ENCODE results near the gene BAZ1A.

BAZ1A gene

GRCh38 chr14:34875031-34875922 lies at the start of gene BAZ1A:
TSS of gene BAZ1A (minus strand) at chr14:34875360. CDS start at chr14:34874604, 756 bp downstream.
- ATAC-seq (peak; percentile 39), DNase-seq (peak; percentile 59)

GRCh38 chr14:34920339-34920738 lies 45.2 kb upstream of the BAZ1A start:
- no peak for DNase-seq
- ATAC-seq = no peak

- ATAC-seq (no peak), DNase-seq (no peak)
Measured at GRCh38 chr14:34913619-34914018, 38.5 kb upstream of the BAZ1A start.

GRCh38 chr14:34912966-34913365 lies 37.8 kb upstream of the BAZ1A start:
- ATAC-seq (no peak), DNase-seq (no peak)

- no peak for ATAC-seq
- no peak for DNase-seq
Measured at GRCh38 chr14:34912182-34912581, 37.0 kb upstream of the BAZ1A start.

GRCh38 chr14:34911209-34912150 lies 36.3 kb upstream of the BAZ1A start:
- no peak for ATAC-seq
- DNase-seq = no peak

GRCh38 chr14:34906287-34906686 lies 31.1 kb upstream of the BAZ1A start:
- ATAC-seq (no peak), DNase-seq (no peak)

GRCh38 chr14:34895277-34895676 lies 20.1 kb upstream of the BAZ1A start:
- no peak for DNase-seq
- ATAC-seq = no peak

- ATAC-seq (no peak), DNase-seq (no peak)
Measured at GRCh38 chr14:34890937-34891336, 15.8 kb upstream of the BAZ1A start.

- ATAC-seq (no peak), DNase-seq (no peak)
Measured at GRCh38 chr14:34888186-34888585, 13.0 kb upstream of the BAZ1A start.

GRCh38 chr14:34883954-34884353 lies 8.8 kb upstream of the BAZ1A start:
- DNase-seq (no peak), ATAC-seq (no peak)

GRCh38 chr14:34874386-34875030 lies 652 bp downstream of the BAZ1A start:
- DNase-seq (peak; percentile 63), ATAC-seq (peak; percentile 20)

- peak; percentile 87 for ATAC-seq
- DNase-seq = peak; percentile 89
Measured at GRCh38 chr14:34873589-34874385, 1.4 kb downstream of the BAZ1A start.

- DNase-seq (no peak), ATAC-seq (peak; percentile 1)
Measured at GRCh38 chr14:34872822-34873588, 2.2 kb downstream of the BAZ1A start.

GRCh38 chr14:34867199-34867598 lies 8.0 kb downstream of the BAZ1A start:
- DNase-seq (no peak), ATAC-seq (no peak)

GRCh38 chr14:34865889-34866574 lies 9.1 kb downstream of the BAZ1A start:
- ATAC-seq (no peak), DNase-seq (no peak)

GRCh38 chr14:34863844-34864243 lies 11.3 kb downstream of the BAZ1A start:
- no peak for DNase-seq
- no peak for ATAC-seq

- DNase-seq = no peak
- no peak for ATAC-seq
Measured at GRCh38 chr14:34858765-34859164, 16.4 kb downstream of the BAZ1A start.

- DNase-seq = no peak
- ATAC-seq = peak; percentile 57
Measured at GRCh38 chr14:34857689-34858449, 17.3 kb downstream of the BAZ1A start.
